K562 (cell line): ENCODE measurements around the gene CHST7. TPM values are rescaled to one million over a fixed set of nuclear protein-coding genes. Genes with fewer than 3 reads are reported as not detected.
A peak's percentile ranks its signal among the peaks of the same experiment; 100 is the strongest.

Source experiments
- ASH1L ChIP-seq: fragments of 450-650 bp; IDR thresholded peaks from 2 replicates; pipeline ENCODE4 v1.6.1; 2018; ENCODE audit warnings: borderline replicate concordance, mild to moderate bottlenecking, low read depth; ENCODE audit not compliant: partially characterized antibody
- CBX2 ChIP-seq: fragments of 200-600 bp; sonication (generic); IDR thresholded peaks from one replicate; pipeline ENCODE4 v1.6.1; 2012; ENCODE audit warnings: mild to moderate bottlenecking, low read length, inconsistent platforms; ENCODE audit not compliant: insufficient read depth, poor library complexity, severe bottlenecking
- HDAC3 ChIP-seq: fragments of 450-650 bp; IDR thresholded peaks from 2 replicates; pipeline ENCODE4 v1.6.1; 2018; ENCODE audit warnings: borderline replicate concordance, mild to moderate bottlenecking, moderate library complexity; ENCODE audit not compliant: partially characterized antibody
- KDM4B ChIP-seq, 2 experiments: fragments of 450-650 bp in 1 of 2; sonication (generic) in 1 of 2; IDR thresholded peaks; 2 replicates each; pipeline ENCODE4 v1.6.1; 2016 to 2017; ENCODE audit warnings: borderline replicate concordance in 2 of 2, antibody characterized with exemption in 1 of 2, low read depth in 1 of 2, mild to moderate bottlenecking in 1 of 2
- NUFIP1 ChIP-seq: fragments of 450-650 bp; IDR thresholded peaks from 2 replicates; pipeline ENCODE4 v1.6.1; 2018; ENCODE audit not compliant: partially characterized antibody
- PCBP2 ChIP-seq: fragments of 200-400 bp; formaldehyde crosslinking; IDR thresholded peaks from 2 replicates; pipeline ENCODE4 v1.6.1; 2018; ENCODE audit warnings: low read length, low read depth, mild to moderate bottlenecking, moderate library complexity; ENCODE audit not compliant: poor library complexity, severe bottlenecking
- POLR2AphosphoS5 ChIP-seq: IDR thresholded peaks from 2 replicates; pipeline ENCODE4 v1.6.1; 2011; ENCODE audit warnings: mild to moderate bottlenecking, low read depth, low read length, moderate library complexity; ENCODE audit not compliant: control insufficient read depth, insufficient read depth
- RCOR1 ChIP-seq, 2 experiments: IDR thresholded peaks; 2 replicates each; pipeline ENCODE4 v1.6.1; 2012; ENCODE audit warnings: low read depth in 2 of 2, low read length in 2 of 2, borderline replicate concordance in 1 of 2, improper control_type of control experiment in 1 of 2
- SREBF2 ChIP-seq: sonication (generic); formaldehyde crosslinking; IDR thresholded peaks from 2 replicates; pipeline ENCODE4 v1.4.0; 2020; ENCODE audit warnings: mild to moderate bottlenecking, missing genetic modification reagents
- TSC22D4 ChIP-seq: fragments of 450-650 bp; IDR thresholded peaks from 2 replicates; pipeline ENCODE4 v1.6.1; 2016; ENCODE audit warnings: missing genetic modification characterization, missing biosample characterization, control low read depth
- ZKSCAN8 ChIP-seq: fragments of 200-800 bp; sonication (Bioruptor generic); IDR thresholded peaks from 2 replicates; pipeline ENCODE4 v1.6.1; 2016; ENCODE audit warnings: missing genetic modification characterization, missing compliant biosample characterization
- ZNF263 ChIP-seq: sonication (generic); formaldehyde crosslinking; IDR thresholded peaks from 2 replicates; pipeline ENCODE4 v1.8.0; 2022; ENCODE audit warnings: mild to moderate bottlenecking, missing genetic modification reagents, borderline replicate concordance
- polyA plus RNA-seq, 8 experiments: library from polyadenylated mRNA; depleted of rRNA in 4 of 8; stranded (reverse) in 5 of 8; unstranded in 3 of 8; fragments of >200 nt; fragmentation: Nextera tagmentation in 2 of 8; fragmentation: Illumina TruSeq in 1 of 8; extraction: Ambion mirVana in 2 of 8; extraction: Trizol in 1 of 8; gene quantifications; 2 replicates each; pipeline versions ENCODE4 v1.2.1 to v1.2.3, GENCODE V29; 2011 to 2014; ENCODE audit warnings: inconsistent platforms in 1 of 8, missing spikeins in 1 of 8
- total RNA-seq, 7 experiments: library from RNA; depleted of rRNA in 6 of 7; stranded (reverse); fragments of >200 nt in 6 of 7; fragmentation: Illumina TruSeq in 2 of 7; extraction: Trizol in 2 of 7; gene quantifications; 2 replicates each; pipeline versions ENCODE4 v1.2.1 to v1.2.3, GENCODE V29; 2011 to 2021; ENCODE audit warnings: low replicate concordance in 1 of 7
- TF ChIP-seq, protein P1 (sequence below): fragments of 250-450 bp; sonication (Bioruptor Pico); IDR thresholded peaks from 2 replicates; pipeline ENCODE4 v1.8.0; 2021; ENCODE audit warnings: mild to moderate bottlenecking, moderate library complexity
- TF ChIP-seq, protein P2 (sequence below): fragments of 250-450 bp; sonication (Bioruptor Pico); IDR thresholded peaks from 2 replicates; pipeline ENCODE4 v1.4.0; 2020
- TF ChIP-seq, protein P3 (sequence below): sonication (generic); formaldehyde crosslinking; IDR thresholded peaks from 2 replicates; pipeline ENCODE4 v1.8.1; 2023; ENCODE audit warnings: mild to moderate bottlenecking, missing genetic modification reagents, moderate library complexity
- TF ChIP-seq, protein P4 (sequence below): fragments of 450-650 bp; IDR thresholded peaks from 2 replicates; pipeline ENCODE4 v1.6.1; 2016; ENCODE audit warnings: antibody characterized with exemption

Gene CHST7
- total and polyA plus RNA-seq, 9 of the 15 experiments (the other 6 are each of a cell fraction or from before 2014, with no cell fraction given), result 0.04 to 0.41 (median 0.09) TPM; not detected in 2

DNA sequence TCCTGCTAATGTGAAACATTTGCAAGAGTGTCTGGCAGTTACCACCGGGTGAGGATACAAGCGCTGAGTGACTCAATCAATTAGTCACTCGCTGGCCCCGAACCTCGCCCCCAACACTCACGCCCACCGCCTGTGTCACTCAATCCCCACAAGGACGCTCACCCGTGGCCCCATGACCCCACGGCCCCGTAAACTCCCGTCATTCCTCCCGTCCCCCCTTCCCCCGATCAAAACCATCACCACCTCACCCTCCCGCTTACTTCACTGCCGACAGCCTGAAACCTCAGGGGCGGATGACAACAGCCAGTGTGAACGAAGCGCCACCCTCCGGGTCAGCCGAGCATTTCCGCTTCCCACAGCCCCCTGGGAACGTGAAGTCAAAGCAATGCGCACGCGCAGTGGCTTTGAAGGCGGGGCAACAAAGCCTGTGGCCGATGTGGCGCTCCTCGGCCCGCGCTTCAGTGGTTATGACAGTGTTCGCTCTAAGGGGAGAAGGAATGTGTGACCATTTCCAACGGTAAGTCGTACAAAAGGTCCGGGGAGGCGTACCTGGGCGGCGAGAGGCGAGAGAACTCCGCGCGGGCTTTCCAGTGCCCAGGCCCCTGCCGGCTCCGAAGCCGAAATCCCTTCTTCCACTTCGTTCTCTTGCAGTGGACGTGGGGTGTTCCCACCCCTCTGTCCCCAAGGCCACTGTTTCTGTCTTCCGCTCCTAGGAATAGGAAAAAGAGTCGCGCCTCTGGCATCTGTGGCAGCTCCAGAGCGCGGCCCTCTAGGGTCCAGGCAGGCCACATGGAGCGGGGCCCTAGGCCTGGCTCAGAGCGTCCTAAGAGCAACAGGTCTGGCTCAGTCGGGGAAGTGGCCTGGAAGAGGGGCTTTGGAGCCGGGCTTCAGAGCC is 28.2 kb upstream of the CHST7 start, which contains the start of gene ZNF674 (continued):
- 0 out of 4 replicates have a peak, but pooled peaks of 1 of the 2 experiments have one; percentile 46 for TF ChIP-seq RCOR1 (IDR thresholded peaks at IDR 0.05; ENCODE audit: borderline replicate concordance in 1 of 2, low read depth in 2 of 2, low read length in 2 of 2)
- TF ChIP-seq CBX2, result no peak
- TF ChIP-seq SREBF2 (CRISPR knock-in tag), result no peak
- TF ChIP-seq, protein P1, sequence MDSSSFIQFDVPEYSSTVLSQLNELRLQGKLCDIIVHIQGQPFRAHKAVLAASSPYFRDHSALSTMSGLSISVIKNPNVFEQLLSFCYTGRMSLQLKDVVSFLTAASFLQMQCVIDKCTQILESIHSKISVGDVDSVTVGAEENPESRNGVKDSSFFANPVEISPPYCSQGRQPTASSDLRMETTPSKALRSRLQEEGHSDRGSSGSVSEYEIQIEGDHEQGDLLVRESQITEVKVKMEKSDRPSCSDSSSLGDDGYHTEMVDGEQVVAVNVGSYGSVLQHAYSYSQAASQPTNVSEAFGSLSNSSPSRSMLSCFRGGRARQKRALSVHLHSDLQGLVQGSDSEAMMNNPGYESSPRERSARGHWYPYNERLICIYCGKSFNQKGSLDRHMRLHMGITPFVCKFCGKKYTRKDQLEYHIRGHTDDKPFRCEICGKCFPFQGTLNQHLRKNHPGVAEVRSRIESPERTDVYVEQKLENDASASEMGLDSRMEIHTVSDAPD (CRISPR knock-in tag), result no peak
- no peak for TF ChIP-seq PCBP2
- no peak for TF ChIP-seq NUFIP1
- TF ChIP-seq KDM4B (IDR thresholded peaks at IDR 0.05; ENCODE audit: borderline replicate concordance in 2 of 2, low read depth in 1 of 2), result no peak
- TF ChIP-seq ZKSCAN8, result no peak
- no peak for TF ChIP-seq POLR2AphosphoS5
- TF ChIP-seq ZNF263 (CRISPR knock-in tag), result no peak
- TF ChIP-seq, protein P2, sequence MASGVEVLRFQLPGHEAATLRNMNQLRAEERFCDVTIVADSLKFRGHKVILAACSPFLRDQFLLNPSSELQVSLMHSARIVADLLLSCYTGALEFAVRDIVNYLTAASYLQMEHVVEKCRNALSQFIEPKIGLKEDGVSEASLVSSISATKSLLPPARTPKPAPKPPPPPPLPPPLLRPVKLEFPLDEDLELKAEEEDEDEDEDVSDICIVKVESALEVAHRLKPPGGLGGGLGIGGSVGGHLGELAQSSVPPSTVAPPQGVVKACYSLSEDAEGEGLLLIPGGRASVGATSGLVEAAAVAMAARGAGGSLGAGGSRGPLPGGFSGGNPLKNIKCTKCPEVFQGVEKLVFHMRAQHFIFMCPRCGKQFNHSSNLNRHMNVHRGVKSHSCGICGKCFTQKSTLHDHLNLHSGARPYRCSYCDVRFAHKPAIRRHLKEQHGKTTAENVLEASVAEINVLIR (CRISPR knock-in tag), result no peak
- TF ChIP-seq, protein P3, sequence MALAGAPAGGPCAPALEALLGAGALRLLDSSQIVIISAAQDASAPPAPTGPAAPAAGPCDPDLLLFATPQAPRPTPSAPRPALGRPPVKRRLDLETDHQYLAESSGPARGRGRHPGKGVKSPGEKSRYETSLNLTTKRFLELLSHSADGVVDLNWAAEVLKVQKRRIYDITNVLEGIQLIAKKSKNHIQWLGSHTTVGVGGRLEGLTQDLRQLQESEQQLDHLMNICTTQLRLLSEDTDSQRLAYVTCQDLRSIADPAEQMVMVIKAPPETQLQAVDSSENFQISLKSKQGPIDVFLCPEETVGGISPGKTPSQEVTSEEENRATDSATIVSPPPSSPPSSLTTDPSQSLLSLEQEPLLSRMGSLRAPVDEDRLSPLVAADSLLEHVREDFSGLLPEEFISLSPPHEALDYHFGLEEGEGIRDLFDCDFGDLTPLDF (CRISPR knock-in tag), result no peak
- no peak for TF ChIP-seq TSC22D4
- no peak for TF ChIP-seq HDAC3
- TF ChIP-seq, protein P4, sequence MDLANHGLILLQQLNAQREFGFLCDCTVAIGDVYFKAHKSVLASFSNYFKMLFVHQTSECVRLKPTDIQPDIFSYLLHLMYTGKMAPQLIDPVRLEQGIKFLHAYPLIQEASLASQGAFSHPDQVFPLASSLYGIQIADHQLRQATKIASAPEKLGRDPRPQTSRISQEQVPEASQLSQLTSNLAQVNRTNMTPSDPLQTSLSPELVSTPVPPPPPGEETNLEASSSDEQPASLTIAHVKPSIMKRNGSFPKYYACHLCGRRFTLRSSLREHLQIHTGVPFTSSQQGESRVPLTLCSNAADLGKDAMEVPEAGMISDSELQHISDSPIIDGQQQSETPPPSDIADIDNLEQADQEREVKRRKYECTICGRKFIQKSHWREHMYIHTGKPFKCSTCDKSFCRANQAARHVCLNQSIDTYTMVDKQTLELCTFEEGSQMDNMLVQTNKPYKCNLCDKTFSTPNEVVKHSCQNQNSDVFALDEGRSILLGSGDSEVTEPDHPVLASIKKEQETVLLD, result peak; percentile 94
- no peak for TF ChIP-seq ASH1L
